Keratinocyte (primary cell): ENCODE measurements around the gene LIN52. TPM values are rescaled to one million over a fixed set of nuclear protein-coding genes. Genes with fewer than 3 reads are reported as not detected.

Experiments
- DNase-seq: peaks from one replicate; pipeline ENCODE4 v3.0.0-alpha.2; 2011; ENCODE audit warnings: low read depth, missing footprints, low spot score
- FAIRE-seq: peaks from 2 replicates; lab custom pipeline; 2011; peaks lifted over from hg19 to GRCh38; lab: Jason Lieb, UNC
- H2AFZ ChIP-seq: 2 replicates; pipeline ENCODE4 v1.6.0; 2012; ENCODE audit warnings: low read length, control low read depth, inconsistent platforms; ENCODE audit not compliant: control insufficient read depth
- H3K27ac ChIP-seq: 2 replicates; pipeline ENCODE4 v1.5.1; 2011; ENCODE audit warnings: low read length; ENCODE audit not compliant: control insufficient read depth, insufficient read depth
- H3K27me3 ChIP-seq: 3 replicates; pipeline ENCODE4 v1.6.0; 2011; ENCODE audit warnings: low read length; ENCODE audit not compliant: control insufficient read depth, insufficient read depth; ENCODE audit errors: extremely low read depth
- H3K36me3 ChIP-seq, 2 experiments: 2 replicates in 1 of 2; 3 replicates in 1 of 2; pipeline ENCODE4 v1.5.1; 2011; ENCODE audit warnings: low read length in 2 of 2, mild to moderate bottlenecking in 1 of 2; ENCODE audit not compliant: control insufficient read depth in 2 of 2, insufficient read depth in 2 of 2; ENCODE audit errors: extremely low read depth in 1 of 2
- H3K4me1 ChIP-seq: 3 replicates; pipeline ENCODE4 v1.5.1; 2011; ENCODE audit warnings: low read length; ENCODE audit not compliant: control insufficient read depth, insufficient read depth; ENCODE audit errors: extremely low read depth
- H3K4me2 ChIP-seq: 3 replicates; pipeline ENCODE4 v1.6.0; 2011; ENCODE audit warnings: low read depth, low read length; ENCODE audit not compliant: control insufficient read depth, insufficient read depth; ENCODE audit errors: extremely low read depth
- H3K4me3 ChIP-seq, 3 experiments: fragments of 200-600 bp in 1 of 3; sonication (generic) in 1 of 3; 2 replicates in 2 of 3; 3 replicates in 1 of 3; pipeline ENCODE4 v1.5.1; 2011 to 2016; ENCODE audit warnings: low read length in 3 of 3, mild to moderate bottlenecking in 3 of 3, control low read depth in 2 of 3, inconsistent platforms in 1 of 3, low read depth in 1 of 3, mixed read lengths in 1 of 3, mixed run types in 1 of 3, moderate library complexity in 1 of 3; ENCODE audit not compliant: control insufficient read depth in 2 of 3, insufficient read depth in 2 of 3; ENCODE audit errors: extremely low read depth in 1 of 3
- H3K79me2 ChIP-seq: 2 replicates; pipeline ENCODE4 v1.6.0; 2012; ENCODE audit warnings: low read length; ENCODE audit not compliant: control insufficient read depth, insufficient read depth
- H3K9ac ChIP-seq: 3 replicates; pipeline ENCODE4 v1.6.0; 2011; ENCODE audit warnings: low read length; ENCODE audit not compliant: control insufficient read depth, insufficient read depth; ENCODE audit errors: extremely low read depth
- H3K9me1 ChIP-seq: 3 replicates; pipeline ENCODE4 v1.6.0; 2011; ENCODE audit warnings: low read length; ENCODE audit not compliant: control insufficient read depth, insufficient read depth; ENCODE audit errors: extremely low read depth
- H3K9me3 ChIP-seq: 2 replicates; pipeline ENCODE4 v1.5.1; 2012; ENCODE audit warnings: low read depth, low read length; ENCODE audit not compliant: control insufficient read depth
- H4K20me1 ChIP-seq: 3 replicates; pipeline ENCODE4 v1.6.0; 2011; ENCODE audit warnings: low read length; ENCODE audit not compliant: control insufficient read depth, insufficient read depth; ENCODE audit errors: extremely low read depth
- EZH2 ChIP-seq: IDR thresholded peaks from one replicate; pipeline ENCODE4 v1.6.1; 2012; ENCODE audit warnings: inconsistent platforms, mild to moderate bottlenecking, low read length, moderate library complexity
- dilution Hi-C: fragments of 300-500 bp; cut with MboI; formaldehyde crosslinking; loops from one replicate; pipeline ENCODE4 v1.7.0; 2020; ENCODE audit warnings: low sequenced_read_pairs; ENCODE audit not compliant: extremely low pct_ligation_motif_present
- polyA plus RNA-seq, 5 experiments: library from polyadenylated mRNA; depleted of rRNA in 3 of 5; stranded (reverse) in 3 of 5; stranded (forward) in 1 of 5; unstranded in 1 of 5; fragments of >200 nt; gene quantifications; 1 replicate in 1 of 5; 2 replicates in 3 of 5; 3 replicates in 1 of 5; pipeline versions ENCODE4 v1.2.1 to v1.2.3, GENCODE V29; 2011 to 2012; ENCODE audit warnings: missing spikeins in 2 of 5, low read depth in 1 of 5, low replicate concordance in 1 of 5
- TF ChIP-seq, protein P1 (sequence below), 3 experiments: IDR thresholded peaks in 1 of 3; conservative IDR thresholded peaks in 1 of 3; optimal IDR thresholded peaks in 1 of 3; 2 replicates in 2 of 3; 3 replicates in 1 of 3; pipeline versions ENCODE3 to v1.5.1; 2011; ENCODE audit warnings: low read length in 3 of 3, mild to moderate bottlenecking in 3 of 3, moderate library complexity in 2 of 3, control low read depth in 1 of 3, inconsistent platforms in 1 of 3; ENCODE audit not compliant: insufficient read depth in 2 of 3; ENCODE audit errors: extremely low read depth in 1 of 3

Gene LIN52
- polyA plus RNA-seq, 1 donor (not counting 4 experiments of a cell fraction or from before 2014, with no cell fraction given): 6.8 TPM

DNA sequence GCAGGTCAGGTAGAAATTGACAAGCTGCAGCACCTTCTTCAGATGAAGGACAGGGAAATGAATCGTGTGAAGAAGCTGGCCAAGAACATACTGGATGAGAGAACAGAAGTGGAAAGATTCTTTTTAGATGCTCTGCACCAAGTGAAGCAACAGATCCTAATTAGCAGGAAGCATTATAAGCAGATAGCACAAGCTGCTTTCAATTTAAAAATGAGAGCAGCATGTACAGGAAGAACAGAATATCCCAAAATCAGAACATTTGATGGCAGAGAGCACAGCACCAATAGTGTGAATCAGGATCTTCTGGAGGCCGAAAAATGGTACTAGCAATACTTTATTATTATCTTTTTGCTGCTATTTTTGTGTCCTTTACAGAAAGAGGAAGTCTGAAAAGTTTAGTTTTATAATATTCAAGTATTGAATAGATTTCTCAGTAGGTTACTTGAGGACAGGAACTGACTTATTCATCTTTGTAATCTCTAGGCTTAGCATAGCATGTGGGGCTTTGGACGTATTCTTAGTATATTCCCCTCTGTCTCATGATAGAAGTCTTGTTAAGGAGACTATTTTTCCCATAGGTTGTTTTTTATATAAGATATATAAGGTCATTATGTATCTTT, 34.8 kb upstream of the LIN52 start:
- dilution Hi-C loops: no loop called here
- TF ChIP-seq, protein P1, sequence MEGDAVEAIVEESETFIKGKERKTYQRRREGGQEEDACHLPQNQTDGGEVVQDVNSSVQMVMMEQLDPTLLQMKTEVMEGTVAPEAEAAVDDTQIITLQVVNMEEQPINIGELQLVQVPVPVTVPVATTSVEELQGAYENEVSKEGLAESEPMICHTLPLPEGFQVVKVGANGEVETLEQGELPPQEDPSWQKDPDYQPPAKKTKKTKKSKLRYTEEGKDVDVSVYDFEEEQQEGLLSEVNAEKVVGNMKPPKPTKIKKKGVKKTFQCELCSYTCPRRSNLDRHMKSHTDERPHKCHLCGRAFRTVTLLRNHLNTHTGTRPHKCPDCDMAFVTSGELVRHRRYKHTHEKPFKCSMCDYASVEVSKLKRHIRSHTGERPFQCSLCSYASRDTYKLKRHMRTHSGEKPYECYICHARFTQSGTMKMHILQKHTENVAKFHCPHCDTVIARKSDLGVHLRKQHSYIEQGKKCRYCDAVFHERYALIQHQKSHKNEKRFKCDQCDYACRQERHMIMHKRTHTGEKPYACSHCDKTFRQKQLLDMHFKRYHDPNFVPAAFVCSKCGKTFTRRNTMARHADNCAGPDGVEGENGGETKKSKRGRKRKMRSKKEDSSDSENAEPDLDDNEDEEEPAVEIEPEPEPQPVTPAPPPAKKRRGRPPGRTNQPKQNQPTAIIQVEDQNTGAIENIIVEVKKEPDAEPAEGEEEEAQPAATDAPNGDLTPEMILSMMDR (optimal IDR thresholded peaks at IDR 0.05 in 1 of 3, IDR thresholded peaks at IDR 0.05 in 1 of 3, conservative IDR thresholded peaks at IDR 0.05 in 1 of 3; ENCODE audit: extremely low read depth in 1 of 3, insufficient read depth in 2 of 3, low read length in 3 of 3): no peak
- TF ChIP-seq EZH2: no peak
- H3K36me3 ChIP-seq: no peaks in the 10 kb centered on the region

DNA sequence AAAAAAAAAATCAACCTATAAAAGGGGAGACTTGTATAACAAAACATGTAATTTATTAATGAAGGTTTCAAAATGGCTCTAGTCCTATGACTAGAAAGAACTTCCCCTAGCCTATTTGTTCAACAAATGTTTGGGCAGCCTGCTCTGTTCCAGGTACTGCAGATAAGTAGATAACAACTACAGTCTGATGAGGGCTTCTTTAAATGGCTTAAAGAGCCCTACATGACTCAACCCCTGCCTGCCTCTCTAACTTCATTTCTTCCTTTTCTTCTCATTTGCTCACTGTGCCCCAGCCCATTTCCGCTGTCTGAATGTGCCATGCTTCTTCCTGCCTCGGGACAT, 22.0 kb upstream of the LIN52 start:
- H3K4me3 ChIP-seq: no peak overlapping the region
- TF ChIP-seq, protein P1 (optimal IDR thresholded peaks at IDR 0.05 in 1 of 3, IDR thresholded peaks at IDR 0.05 in 1 of 3, conservative IDR thresholded peaks at IDR 0.05 in 1 of 3; ENCODE audit: extremely low read depth in 1 of 3, insufficient read depth in 2 of 3, low read length in 3 of 3): no peak
- TF ChIP-seq EZH2: no peak
- DNase-seq (peak; percentile 32), FAIRE-seq (peak; percentile 71)
- dilution Hi-C loops: no loop called here
- H3K4me1 ChIP-seq: peaks cover 8% of the 10 kb centered on the region
- no peaks in the 10 kb centered on the region for H3K79me2 ChIP-seq
- peak overlapping the region; percentile 34 for H3K9ac ChIP-seq
- H3K4me2 ChIP-seq: peak overlapping the region; percentile 54
- no peaks in the 10 kb centered on the region for H3K36me3 ChIP-seq
- H2AFZ ChIP-seq: no peak overlapping the region
- no peaks in the 10 kb centered on the region for H3K9me3 ChIP-seq
- no peaks in the 10 kb centered on the region for H3K27me3 ChIP-seq
- H3K27ac ChIP-seq: peak overlapping the region; percentile 77
- H3K9me1 ChIP-seq: no peaks in the 10 kb centered on the region
- H4K20me1 ChIP-seq: no peaks in the 10 kb centered on the region

More for the DNA sequence above, 34.8 kb upstream of the LIN52 start:
- no peak overlapping the region for H3K9ac ChIP-seq
- H3K4me2 ChIP-seq: no peak overlapping the region
- no peaks in the 10 kb centered on the region for H4K20me1 ChIP-seq
- no peak overlapping the region for H3K4me3 ChIP-seq
- H3K27ac ChIP-seq: no peak overlapping the region
- H3K9me1 ChIP-seq: no peaks in the 10 kb centered on the region
- FAIRE-seq (no peak), DNase-seq (no peak)
- no peaks in the 10 kb centered on the region for H3K9me3 ChIP-seq
- no peaks in the 10 kb centered on the region for H3K79me2 ChIP-seq
- H3K4me1 ChIP-seq: peaks cover 23% of the 10 kb centered on the region
- H3K27me3 ChIP-seq: no peaks in the 10 kb centered on the region
- no peak overlapping the region for H2AFZ ChIP-seq
